Measurements from ENCODE around the gene TMEM120B.

Gene TMEM120B

GRCh38 chr12:121775501-121775900 is 62.9 kb downstream of the TMEM120B start:
- no peak overlapping the region for H3K4ac ChIP-seq (ENCODE audit: low read depth in 1 of 2, low read length in 2 of 2)
- H2AK5ac ChIP-seq (ENCODE audit: low read length, severe bottlenecking): peak overlapping the region; percentile 97
- no peak overlapping the region for H4K91ac ChIP-seq (ENCODE audit: low read length)
- no peak overlapping the region for H2BK12ac ChIP-seq (ENCODE audit: low read length in 2 of 2)
- peaks cover 41% of the 10 kb centered on the region for H3K4me1 ChIP-seq (ENCODE audit: control insufficient read depth, insufficient read depth, low read depth, low read length)
- no peak overlapping the region for H2BK15ac ChIP-seq (ENCODE audit: low read depth, poor library complexity, severe bottlenecking)
- H3K23ac ChIP-seq (ENCODE audit: low read length in 2 of 2): no peak overlapping the region
- peak overlapping the region; percentile 68 for H2BK5ac ChIP-seq (ENCODE audit: low read depth, low read length, poor library complexity, severe bottlenecking)
- H4K8ac ChIP-seq (ENCODE audit: low read length): no peak overlapping the region
- H3K18ac ChIP-seq (ENCODE audit: low read depth in 1 of 2, low read length in 2 of 2): no peak overlapping the region
- H3K4me2 ChIP-seq (ENCODE audit: low read length, poor library complexity, severe bottlenecking): no peak overlapping the region
- H3K9me3 ChIP-seq (ENCODE audit: control insufficient read depth, low read length): no peaks in the 10 kb centered on the region
- DNase-seq: no peak
- H3K4me3 ChIP-seq (ENCODE audit: insufficient read depth in 1 of 2, low read depth in 1 of 2, low read length in 2 of 2): no peak overlapping the region
- 87% methylated on average over 16 of the region's 16 CpGs for WGBS
- peak overlapping the region; percentile 63 for H3K27ac ChIP-seq (ENCODE audit: low read length, poor library complexity, severe bottlenecking)
- H3K27me3 ChIP-seq (ENCODE audit: control insufficient read depth in 1 of 2, insufficient read depth in 1 of 2, low read length in 2 of 2): no peaks in the 10 kb centered on the region
- no peak overlapping the region for H2AFZ ChIP-seq (ENCODE audit: low read depth, low read length)
- H3K36me3 ChIP-seq (ENCODE audit: control insufficient read depth in 1 of 2, insufficient read depth in 2 of 2, low read depth in 1 of 2, low read length in 2 of 2): peaks cover 3 to 41% of the 10 kb centered on the region in 2 experiments
- H3K14ac ChIP-seq (ENCODE audit: low read length in 2 of 2): no peak overlapping the region
- no peak overlapping the region for H2BK120ac ChIP-seq (ENCODE audit: low read depth, low read length)
- no peak overlapping the region for H3K9ac ChIP-seq (ENCODE audit: low read length)
- peaks cover 3% of the 10 kb centered on the region for H3K79me1 ChIP-seq (replicated peaks; ENCODE audit: low read length, poor library complexity, severe bottlenecking)

- Histone ChIP-seq H4K91ac (ENCODE audit: low read length) (peak overlapping the region; percentile 7), H3K18ac (ENCODE audit: low read depth in 1 of 2, low read length in 2 of 2) (no peak overlapping the region), H3K27me3 (ENCODE audit: control insufficient read depth in 1 of 2, insufficient read depth in 1 of 2, low read length in 2 of 2) (no peaks in the 10 kb centered on the region), H3K14ac (ENCODE audit: low read length in 2 of 2) (no peak overlapping the region), H2AFZ (ENCODE audit: low read depth, low read length) (no peak overlapping the region), H4K8ac (ENCODE audit: low read length) (peak overlapping the region; percentile 66), H3K9ac (ENCODE audit: low read length) (no peak overlapping the region), H2BK120ac (ENCODE audit: low read depth, low read length) (no peak overlapping the region), H3K36me3 (ENCODE audit: control insufficient read depth in 1 of 2, insufficient read depth in 2 of 2, low read depth in 1 of 2, low read length in 2 of 2) (peaks cover 3 to 44% of the 10 kb centered on the region in 2 experiments), H3K27ac (ENCODE audit: low read length, poor library complexity, severe bottlenecking) (no peak overlapping the region), H3K9me3 (ENCODE audit: control insufficient read depth, low read length) (no peaks in the 10 kb centered on the region), H3K79me1 (replicated peaks; ENCODE audit: low read length, poor library complexity, severe bottlenecking) (peaks cover 8% of the 10 kb centered on the region), H3K23ac (ENCODE audit: low read length in 2 of 2) (no peak overlapping the region), H2AK5ac (ENCODE audit: low read length, severe bottlenecking) (peak overlapping the region; percentile 24), H2BK12ac (ENCODE audit: low read length in 2 of 2) (peak overlapping the region in 1 of 2 experiments; percentile 54), H3K4me1 (ENCODE audit: control insufficient read depth, insufficient read depth, low read depth, low read length) (peaks cover 39% of the 10 kb centered on the region), H2BK15ac (ENCODE audit: low read depth, poor library complexity, severe bottlenecking) (no peak overlapping the region), H3K4me2 (ENCODE audit: low read length, poor library complexity, severe bottlenecking) (no peak overlapping the region), H3K4me3 (ENCODE audit: insufficient read depth in 1 of 2, low read depth in 1 of 2, low read length in 2 of 2) (no peak overlapping the region), H2BK5ac (ENCODE audit: low read depth, low read length, poor library complexity, severe bottlenecking) (no peak overlapping the region), H3K4ac (ENCODE audit: low read depth in 1 of 2, low read length in 2 of 2) (no peak overlapping the region)
- peak; percentile 65 for DNase-seq
- 37% methylated on average over 20 of the region's 24 CpGs for WGBS
Observed at GRCh38 chr12:121776190-121777098, 63.9 kb downstream of the TMEM120B start.

- H2BK15ac ChIP-seq (ENCODE audit: low read depth, poor library complexity, severe bottlenecking): no peak overlapping the region
- no peak overlapping the region for H2BK120ac ChIP-seq (ENCODE audit: low read depth, low read length)
- no peak overlapping the region for H2AFZ ChIP-seq (ENCODE audit: low read depth, low read length)
- H3K79me1 ChIP-seq (replicated peaks; ENCODE audit: low read length, poor library complexity, severe bottlenecking): peaks cover 11% of the 10 kb centered on the region
- H2BK12ac ChIP-seq (ENCODE audit: low read length in 2 of 2): no peak overlapping the region
- H3K18ac ChIP-seq (ENCODE audit: low read depth in 1 of 2, low read length in 2 of 2): no peak overlapping the region
- no peak overlapping the region for H3K4me3 ChIP-seq (ENCODE audit: insufficient read depth in 1 of 2, low read depth in 1 of 2, low read length in 2 of 2)
- no peak overlapping the region for H2BK5ac ChIP-seq (ENCODE audit: low read depth, low read length, poor library complexity, severe bottlenecking)
- H3K4me2 ChIP-seq (ENCODE audit: low read length, poor library complexity, severe bottlenecking): no peak overlapping the region
- no peak overlapping the region for H3K9ac ChIP-seq (ENCODE audit: low read length)
- no peak overlapping the region for H2AK5ac ChIP-seq (ENCODE audit: low read length, severe bottlenecking)
- H3K27ac ChIP-seq (ENCODE audit: low read length, poor library complexity, severe bottlenecking): no peak overlapping the region
- WGBS: 95% methylated on average over 10 of the region's 17 CpGs
- peaks cover 3 to 44% of the 10 kb centered on the region in 2 experiments for H3K36me3 ChIP-seq (ENCODE audit: control insufficient read depth in 1 of 2, insufficient read depth in 2 of 2, low read depth in 1 of 2, low read length in 2 of 2)
- no peaks in the 10 kb centered on the region for H3K27me3 ChIP-seq (ENCODE audit: control insufficient read depth in 1 of 2, insufficient read depth in 1 of 2, low read length in 2 of 2)
- H4K8ac ChIP-seq (ENCODE audit: low read length): no peak overlapping the region
- no peaks in the 10 kb centered on the region for H3K9me3 ChIP-seq (ENCODE audit: control insufficient read depth, low read length)
- DNase-seq: no peak
- H3K14ac ChIP-seq (ENCODE audit: low read length in 2 of 2): no peak overlapping the region
- no peak overlapping the region for H3K23ac ChIP-seq (ENCODE audit: low read length in 2 of 2)
- H4K91ac ChIP-seq (ENCODE audit: low read length): no peak overlapping the region
- H3K4me1 ChIP-seq (ENCODE audit: control insufficient read depth, insufficient read depth, low read depth, low read length): peaks cover 43% of the 10 kb centered on the region
- no peak overlapping the region for H3K4ac ChIP-seq (ENCODE audit: low read depth in 1 of 2, low read length in 2 of 2)
Observed at GRCh38 chr12:121778567-121779421, 66.2 kb downstream of the TMEM120B start.

GRCh38 chr12:121779422-121779895 is 66.9 kb downstream of the TMEM120B start:
- Histone ChIP-seq H2BK15ac (ENCODE audit: low read depth, poor library complexity, severe bottlenecking) (no peak overlapping the region), H3K4me1 (ENCODE audit: control insufficient read depth, insufficient read depth, low read depth, low read length) (peaks cover 39% of the 10 kb centered on the region), H2AFZ (ENCODE audit: low read depth, low read length) (no peak overlapping the region), H3K4me2 (ENCODE audit: low read length, poor library complexity, severe bottlenecking) (no peak overlapping the region), H3K4me3 (ENCODE audit: insufficient read depth in 1 of 2, low read depth in 1 of 2, low read length in 2 of 2) (no peak overlapping the region), H3K9me3 (ENCODE audit: control insufficient read depth, low read length) (no peaks in the 10 kb centered on the region), H4K91ac (ENCODE audit: low read length) (no peak overlapping the region), H3K18ac (ENCODE audit: low read depth in 1 of 2, low read length in 2 of 2) (no peak overlapping the region), H3K14ac (ENCODE audit: low read length in 2 of 2) (no peak overlapping the region), H3K36me3 (ENCODE audit: control insufficient read depth in 1 of 2, insufficient read depth in 2 of 2, low read depth in 1 of 2, low read length in 2 of 2) (peaks cover 3 to 44% of the 10 kb centered on the region in 2 experiments), H3K27me3 (ENCODE audit: control insufficient read depth in 1 of 2, insufficient read depth in 1 of 2, low read length in 2 of 2) (no peaks in the 10 kb centered on the region), H3K9ac (ENCODE audit: low read length) (no peak overlapping the region), H3K27ac (ENCODE audit: low read length, poor library complexity, severe bottlenecking) (no peak overlapping the region), H4K8ac (ENCODE audit: low read length) (no peak overlapping the region), H2AK5ac (ENCODE audit: low read length, severe bottlenecking) (no peak overlapping the region), H2BK5ac (ENCODE audit: low read depth, low read length, poor library complexity, severe bottlenecking) (no peak overlapping the region), H2BK120ac (ENCODE audit: low read depth, low read length) (no peak overlapping the region), H3K4ac (ENCODE audit: low read depth in 1 of 2, low read length in 2 of 2) (no peak overlapping the region), H3K79me1 (replicated peaks; ENCODE audit: low read length, poor library complexity, severe bottlenecking) (peaks cover 12% of the 10 kb centered on the region), H2BK12ac (ENCODE audit: low read length in 2 of 2) (no peak overlapping the region), H3K23ac (ENCODE audit: low read length in 2 of 2) (no peak overlapping the region)
- 94% methylated on average over 17 of the region's 17 CpGs for WGBS
- no peak for DNase-seq

Measured in mesenchymal stem cell (in vitro differentiated cells and primary cell).